Activated CD4-positive, alpha-beta memory T cell treated with anti-CD3 and anti-CD28 coated beads for 36 hours (primary cell): ENCODE results near the gene ADGRG4. TPM values are rescaled to one million over a fixed set of nuclear protein-coding genes. Genes with fewer than 3 reads are reported as not detected.

Source experiments
- CTCF ChIA-PET: fragments of 350-600 bp; sonication (Branson Sonifier 250); formaldehyde crosslinking; loops from one replicate; lab custom pipeline; 2021; ENCODE audit warnings: antibody characterized with exemption, inconsistent platforms; lab: Charles Lee
- POLR2A ChIA-PET: fragments of 350-600 bp; sonication (Branson Sonifier 250); formaldehyde crosslinking; loops from one replicate; lab custom pipeline; 2021; ENCODE audit warnings: antibody characterized with exemption; lab: Charles Lee
- DNase-seq: peaks from one replicate; pipeline ENCODE4 v3.0.0-alpha.2; 2020
- H3K27ac Mint-ChIP-seq: one replicate; pipeline ENCODE4 v1.8.0; 2021; ENCODE audit warnings: mixed read lengths
- H3K27me3 Mint-ChIP-seq: one replicate; pipeline ENCODE4 v1.8.0; 2021; ENCODE audit warnings: mixed read lengths
- H3K36me3 Mint-ChIP-seq: one replicate; pipeline ENCODE4 v1.8.0; 2021; ENCODE audit warnings: mixed read lengths
- H3K4me1 Mint-ChIP-seq: one replicate; pipeline ENCODE4 v1.8.0; 2021; ENCODE audit warnings: low read depth, mixed read lengths
- H3K4me3 Mint-ChIP-seq: one replicate; pipeline ENCODE4 v1.8.0; 2021; ENCODE audit warnings: mild to moderate bottlenecking, mixed read lengths
- H3K9me3 Mint-ChIP-seq: one replicate; pipeline ENCODE4 v1.8.0; 2021; ENCODE audit warnings: mixed read lengths
- intact Hi-C: fragments of 100-400 bp; cut with micrococcal nuclease; formaldehyde crosslinking; loops from one replicate; pipeline ENCODE4 v1.15.1; 2023
- total RNA-seq, 2 experiments: library from RNA; stranded (reverse); gene quantifications; one replicate each; pipeline ENCODE4 v1.2.3, GENCODE V29; 2021

Gene ADGRG4
- total RNA-seq, 2 experiments from 2014 or later, result not detected

DNA sequence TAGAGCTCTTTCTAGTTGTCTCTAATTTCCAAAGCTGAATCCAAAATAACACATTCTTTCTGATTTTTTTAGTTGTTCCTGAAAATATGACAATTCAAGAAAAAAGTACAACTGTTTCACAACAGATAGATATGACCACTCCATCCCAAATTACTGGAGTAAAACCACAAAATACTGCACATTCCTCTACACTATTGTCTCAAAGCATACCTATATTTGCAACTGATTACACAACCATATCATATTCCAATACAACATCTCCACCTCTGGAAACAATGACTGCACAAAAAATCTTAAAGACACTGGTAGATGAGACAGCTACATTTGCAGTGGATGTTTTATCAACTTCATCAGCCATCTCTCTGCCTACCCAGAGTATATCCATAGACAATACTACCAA, 43.6 kb downstream of the ADGRG4 start:
- Mint-ChIP-seq H3K27ac (no peak overlapping the region), H3K36me3 (no peaks in the 10 kb centered on the region), H3K4me3 (no peak overlapping the region), H3K27me3 (peaks cover 10% of the 10 kb centered on the region), H3K9me3 (no peaks in the 10 kb centered on the region), H3K4me1 (no peaks in the 10 kb centered on the region)
- ChIA-PET CTCF (no interaction called here), POLR2A (no interaction called here)
- intact Hi-C loops, result no loop called here
- no peak for DNase-seq

DNA sequence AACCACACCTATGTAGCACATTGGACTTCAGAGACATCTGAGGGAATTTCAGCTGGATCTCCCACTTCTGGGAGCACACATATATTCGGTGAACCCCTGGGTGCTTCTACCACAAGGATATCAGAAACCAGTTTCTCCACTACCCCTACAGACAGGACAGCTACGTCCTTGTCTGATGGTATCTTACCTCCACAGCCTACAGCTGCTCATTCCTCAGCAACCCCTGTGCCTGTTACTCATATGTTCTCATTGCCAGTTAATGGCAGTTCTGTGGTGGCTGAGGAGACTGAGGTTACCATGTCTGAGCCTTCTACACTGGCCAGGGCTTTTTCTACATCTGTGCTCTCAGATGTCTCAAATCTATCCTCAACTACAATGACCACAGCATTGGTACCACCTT, 45.7 kb downstream of the ADGRG4 start:
- intact Hi-C loops, result no loop called here
- H3K36me3 Mint-ChIP-seq, result no peaks in the 10 kb centered on the region
- peaks cover 4% of the 10 kb centered on the region for H3K27me3 Mint-ChIP-seq

DNA sequence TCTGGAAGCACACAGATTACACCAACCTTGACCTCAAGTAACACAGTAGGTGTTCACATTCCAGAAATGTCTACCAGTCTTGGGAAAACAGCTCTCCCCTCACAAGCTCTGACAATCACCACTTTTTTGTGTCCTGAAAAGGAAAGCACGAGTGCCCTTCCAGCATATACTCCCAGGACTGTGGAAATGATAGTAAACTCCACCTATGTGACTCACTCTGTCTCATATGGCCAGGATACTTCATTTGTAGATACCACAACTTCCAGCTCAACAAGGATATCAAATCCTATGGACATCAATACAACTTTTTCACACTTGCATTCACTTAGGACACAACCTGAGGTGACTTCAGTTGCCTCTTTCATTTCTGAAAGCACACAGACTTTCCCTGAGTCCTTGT, 46.9 kb downstream of the ADGRG4 start:
- intact Hi-C loops, result no loop called here
- Mint-ChIP-seq H3K27me3 (peaks cover 4% of the 10 kb centered on the region), H3K4me3 (no peak overlapping the region), H3K9me3 (no peaks in the 10 kb centered on the region), H3K36me3 (no peaks in the 10 kb centered on the region), H3K4me1 (no peaks in the 10 kb centered on the region), H3K27ac (no peak overlapping the region)
- POLR2A ChIA-PET, result no interaction called here
- DNase-seq, result no peak
- CTCF ChIA-PET, result no interaction called here

More for the DNA sequence above, 45.7 kb downstream of the ADGRG4 start:
- Mint-ChIP-seq H3K4me1 (no peaks in the 10 kb centered on the region), H3K4me3 (no peak overlapping the region), H3K9me3 (no peaks in the 10 kb centered on the region), H3K27ac (no peak overlapping the region)
- ChIA-PET POLR2A (no interaction called here), CTCF (no interaction called here)
- DNase-seq, result no peak

DNA sequence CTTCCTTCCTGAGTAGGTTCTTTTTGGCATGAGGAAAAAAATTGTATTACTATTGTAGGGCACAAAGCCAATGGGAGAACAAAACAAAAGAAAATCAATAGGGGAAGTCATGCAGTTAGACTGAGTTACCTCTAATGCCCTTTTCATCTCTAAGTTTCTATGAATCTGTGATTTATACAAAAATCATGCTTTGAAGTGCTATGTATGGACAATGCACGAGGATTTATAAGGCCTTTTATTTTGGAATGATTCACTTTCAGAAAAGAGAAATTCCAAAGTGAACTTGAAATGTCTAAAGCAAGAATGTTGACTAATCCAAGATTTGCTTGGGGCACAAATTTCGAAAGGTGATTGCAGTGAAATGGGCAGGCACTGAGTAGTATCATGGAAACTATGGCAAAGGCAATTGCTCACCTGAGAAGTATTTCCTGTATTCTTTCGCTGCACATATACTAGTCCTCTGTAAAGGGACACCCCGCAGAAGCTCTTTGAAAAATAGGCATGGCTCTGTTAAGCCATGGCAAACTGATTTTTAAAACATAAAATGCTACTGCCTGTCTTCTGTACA, 52.8 kb downstream of the ADGRG4 start:
- ChIA-PET CTCF (no interaction called here), POLR2A (no interaction called here)
- no peaks in the 10 kb centered on the region for H3K9me3 Mint-ChIP-seq
- H3K4me1 Mint-ChIP-seq, result no peaks in the 10 kb centered on the region
- intact Hi-C loops, result no loop called here
- H3K4me3 Mint-ChIP-seq, result no peak overlapping the region
- no peak overlapping the region for H3K27ac Mint-ChIP-seq
- H3K27me3 Mint-ChIP-seq, result no peaks in the 10 kb centered on the region
- no peaks in the 10 kb centered on the region for H3K36me3 Mint-ChIP-seq
- DNase-seq, result no peak

DNA sequence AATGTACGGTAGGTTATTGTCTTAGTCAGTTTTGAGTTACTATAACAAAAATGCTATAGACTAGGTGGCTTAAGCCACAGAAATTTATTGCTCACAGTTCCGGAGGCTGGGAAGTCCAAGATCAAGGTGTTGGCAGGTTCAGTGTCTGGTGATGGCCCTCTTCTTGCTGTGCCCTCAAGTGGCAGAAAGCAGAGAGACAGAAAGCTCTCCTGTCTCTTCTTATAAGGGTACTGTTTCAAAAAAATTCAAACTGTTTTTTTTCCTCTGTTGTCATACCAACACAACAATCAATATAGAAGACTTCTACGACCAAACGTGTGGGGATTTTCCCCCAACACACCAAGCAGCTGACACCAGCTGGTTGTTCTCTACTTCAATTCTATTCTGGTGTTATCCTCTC, 53.4 kb downstream of the ADGRG4 start:
- Mint-ChIP-seq H3K27me3 (no peaks in the 10 kb centered on the region), H3K4me1 (no peaks in the 10 kb centered on the region), H3K9me3 (no peaks in the 10 kb centered on the region), H3K36me3 (no peaks in the 10 kb centered on the region), H3K4me3 (no peak overlapping the region), H3K27ac (no peak overlapping the region)
- CTCF ChIA-PET, result no interaction called here
- intact Hi-C loops, result no loop called here
- POLR2A ChIA-PET, result no interaction called here
- DNase-seq, result no peak

DNA sequence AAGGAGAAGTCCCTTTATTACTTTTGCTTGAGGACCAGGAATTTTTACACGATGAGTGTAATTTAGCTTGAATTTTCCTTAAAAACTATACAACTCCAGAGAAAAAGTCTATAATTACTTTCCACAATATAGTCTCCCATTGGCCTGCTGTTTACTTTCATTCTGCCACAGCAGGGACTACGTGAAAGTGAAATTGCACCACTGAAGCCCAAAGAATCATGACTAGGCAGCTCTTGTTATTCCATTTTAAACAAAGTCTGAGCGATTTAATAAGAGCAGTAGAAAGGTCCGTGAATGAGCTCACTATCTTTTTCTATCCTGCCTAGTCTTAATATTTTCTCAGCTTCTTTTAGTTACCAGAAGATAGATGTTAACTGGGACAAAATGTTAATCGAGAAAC, 68.6 kb downstream of the ADGRG4 start:
- Mint-ChIP-seq H3K4me3 (no peak overlapping the region), H3K4me1 (no peaks in the 10 kb centered on the region), H3K36me3 (no peaks in the 10 kb centered on the region), H3K27ac (no peak overlapping the region), H3K27me3 (no peaks in the 10 kb centered on the region), H3K9me3 (no peaks in the 10 kb centered on the region)
- ChIA-PET CTCF (interaction anchor here (1.2 kb wide), 1 partner anchor 101 kb away, joined by 3 read pairs; no protein-coding TSS in a partner anchor), POLR2A (no interaction called here)
- intact Hi-C loops, result no loop called here
- DNase-seq, result no peak

DNA sequence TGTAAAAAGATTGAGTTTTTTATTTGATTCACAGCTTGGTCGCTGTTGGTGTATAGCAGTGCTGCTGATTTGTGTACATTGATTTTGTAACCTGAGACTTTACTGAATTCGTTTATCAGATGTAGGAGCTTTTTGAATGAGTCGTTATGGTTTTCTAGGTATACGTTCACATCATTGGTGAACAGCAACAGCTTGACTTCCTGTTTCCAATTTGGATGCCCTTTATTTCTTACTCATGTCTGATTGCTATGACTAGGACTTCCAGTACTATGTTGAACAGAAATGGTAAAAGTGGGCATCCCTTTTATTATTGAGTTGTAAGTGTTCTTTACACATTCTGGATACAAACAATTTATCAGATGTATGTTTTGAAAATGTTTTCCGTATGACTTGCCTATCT, 76.0 kb downstream of the ADGRG4 start:
- no peak overlapping the region for H3K27ac Mint-ChIP-seq
- no peaks in the 10 kb centered on the region for H3K36me3 Mint-ChIP-seq
- ChIA-PET POLR2A (no interaction called here), CTCF (no interaction called here)
- H3K4me1 Mint-ChIP-seq, result peaks cover 4% of the 10 kb centered on the region
- DNase-seq, result no peak
- no peak overlapping the region for H3K4me3 Mint-ChIP-seq
- intact Hi-C loops, result no loop called here
- H3K9me3 Mint-ChIP-seq, result no peaks in the 10 kb centered on the region
- H3K27me3 Mint-ChIP-seq, result peaks cover 5% of the 10 kb centered on the region

DNA sequence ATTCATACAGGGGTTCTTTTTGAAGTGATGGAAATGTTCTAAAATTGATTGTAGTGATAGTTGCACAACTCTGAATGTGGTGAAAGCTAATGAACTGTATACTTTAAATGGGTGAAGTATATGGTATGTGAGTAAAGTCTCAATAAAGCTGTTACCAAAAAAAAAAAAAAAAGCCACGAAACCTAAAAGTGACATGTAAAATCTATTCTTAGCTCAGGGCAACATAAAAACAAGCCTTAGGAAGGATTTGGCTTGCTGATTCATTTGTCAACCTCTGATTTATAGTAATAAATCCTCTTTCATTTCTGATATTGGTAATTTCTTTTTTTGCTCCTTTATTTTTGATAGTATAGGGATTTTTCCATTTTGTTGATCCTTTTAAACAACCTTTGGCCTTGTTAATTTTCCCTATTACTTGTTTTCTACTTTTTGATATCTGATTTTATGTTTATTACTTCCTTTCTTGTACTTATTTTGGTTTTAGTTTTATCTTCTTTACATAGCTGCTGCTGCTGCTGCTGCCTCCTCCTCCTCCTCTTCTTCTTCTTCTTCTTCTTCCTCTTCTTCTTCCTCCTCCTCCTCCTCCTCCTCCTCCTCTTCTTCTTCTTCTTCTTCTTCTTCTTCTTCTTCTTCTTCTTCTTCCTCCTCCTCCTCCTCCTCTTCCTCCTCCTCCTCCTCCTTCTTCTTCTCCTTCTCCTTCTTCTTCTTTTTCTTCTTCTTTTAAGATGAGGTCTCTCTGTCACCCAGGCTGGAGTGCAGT, 79.4 kb downstream of the ADGRG4 start:
- Mint-ChIP-seq H3K36me3 (no peaks in the 10 kb centered on the region), H3K4me1 (peaks cover 4% of the 10 kb centered on the region), H3K4me3 (no peak overlapping the region), H3K9me3 (no peaks in the 10 kb centered on the region), H3K27ac (no peak overlapping the region), H3K27me3 (peaks cover 6% of the 10 kb centered on the region)
- ChIA-PET POLR2A (no interaction called here), CTCF (interaction anchor here (0.7 kb wide), 1 partner anchor 37 kb away, joined by 3 read pairs; no protein-coding TSS in a partner anchor)
- intact Hi-C loops, result no loop called here
- DNase-seq, result no peak

DNA sequence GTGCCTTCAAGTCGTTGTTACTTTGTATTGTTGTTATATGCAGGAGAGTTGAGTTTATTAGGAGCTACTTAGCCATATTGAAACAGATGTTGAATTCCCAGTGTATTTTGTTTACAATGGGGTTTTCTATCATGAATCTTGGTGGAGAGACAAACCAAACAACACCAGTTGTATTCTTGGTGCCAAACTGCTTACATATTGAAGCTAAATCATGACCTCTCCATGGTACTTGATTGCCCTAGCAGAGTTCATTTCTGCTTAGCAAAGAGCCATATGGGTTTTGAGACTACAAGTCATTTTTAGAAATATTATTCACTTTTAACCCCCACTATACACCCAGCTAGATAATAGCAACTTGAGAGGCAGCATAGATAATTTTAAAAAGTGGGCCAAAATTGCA, 85.4 kb downstream of the ADGRG4 start:
- no peak overlapping the region for H3K27ac Mint-ChIP-seq
- H3K4me3 Mint-ChIP-seq, result no peak overlapping the region
- CTCF ChIA-PET, result no interaction called here
- peaks cover 3% of the 10 kb centered on the region for H3K27me3 Mint-ChIP-seq
- POLR2A ChIA-PET, result no interaction called here
- DNase-seq, result no peak
- H3K9me3 Mint-ChIP-seq, result no peaks in the 10 kb centered on the region
- H3K4me1 Mint-ChIP-seq, result no peaks in the 10 kb centered on the region
- intact Hi-C loops, result no loop called here
- H3K36me3 Mint-ChIP-seq, result no peaks in the 10 kb centered on the region

DNA sequence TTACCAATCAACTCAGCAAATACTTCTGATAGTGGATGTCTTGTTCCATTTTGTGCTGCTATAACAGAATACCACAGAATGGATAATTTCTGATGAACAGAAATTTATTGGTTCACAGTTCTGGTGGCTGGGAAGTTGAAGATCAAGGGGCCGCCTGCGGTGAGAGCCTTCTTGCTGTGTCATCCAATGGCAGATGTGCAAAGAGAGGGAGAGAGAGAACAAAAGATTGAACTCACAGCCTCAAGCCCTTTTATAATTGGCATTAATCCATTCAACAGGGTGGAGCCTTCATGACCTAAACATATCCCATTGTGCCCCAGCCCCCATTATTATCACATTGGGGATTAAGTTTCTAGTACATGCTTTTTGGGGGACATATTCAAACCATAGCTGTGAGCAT, 86.1 kb downstream of the ADGRG4 start:
- intact Hi-C loops, result no loop called here
- no peaks in the 10 kb centered on the region for H3K4me1 Mint-ChIP-seq
- no peak overlapping the region for H3K27ac Mint-ChIP-seq
- H3K36me3 Mint-ChIP-seq, result no peaks in the 10 kb centered on the region
- ChIA-PET CTCF (no interaction called here), POLR2A (no interaction called here)
- DNase-seq, result no peak
- no peaks in the 10 kb centered on the region for H3K9me3 Mint-ChIP-seq
- H3K4me3 Mint-ChIP-seq, result no peak overlapping the region
- H3K27me3 Mint-ChIP-seq, result peaks cover 3% of the 10 kb centered on the region

DNA sequence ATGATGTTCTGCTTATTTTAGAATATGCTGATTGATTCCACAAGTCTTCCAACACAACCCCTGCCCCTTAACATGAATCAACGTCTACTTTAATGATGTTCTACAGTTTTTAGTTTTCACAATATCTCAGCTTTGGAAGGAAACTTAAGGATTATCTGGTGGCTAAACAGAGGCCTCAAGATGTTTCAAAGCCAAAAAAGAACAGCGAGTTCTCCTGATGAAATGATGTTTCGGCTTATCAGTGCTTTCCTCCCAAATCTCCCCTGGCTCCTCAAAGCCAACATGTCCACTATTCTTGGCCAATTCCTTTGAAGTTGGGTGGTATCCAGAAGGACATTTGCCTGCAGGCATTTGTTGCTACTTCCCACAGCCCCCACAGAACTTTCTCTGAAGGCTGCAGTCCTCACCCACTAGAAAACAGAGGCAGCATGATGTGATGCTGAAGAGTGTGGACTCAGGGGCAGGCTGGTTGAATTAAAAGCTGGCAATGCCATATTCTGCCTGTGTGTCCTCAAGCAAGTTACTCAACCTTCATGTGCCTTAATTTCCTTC, 87.3 kb downstream of the ADGRG4 start:
- H3K27me3 Mint-ChIP-seq, result peaks cover 3% of the 10 kb centered on the region
- intact Hi-C loops, result no loop called here
- H3K4me1 Mint-ChIP-seq, result no peaks in the 10 kb centered on the region
- H3K36me3 Mint-ChIP-seq, result no peaks in the 10 kb centered on the region
- DNase-seq, result no peak
- CTCF ChIA-PET, result no interaction called here
- POLR2A ChIA-PET, result no interaction called here
- no peaks in the 10 kb centered on the region for H3K9me3 Mint-ChIP-seq
- H3K4me3 Mint-ChIP-seq, result no peak overlapping the region
- no peak overlapping the region for H3K27ac Mint-ChIP-seq

DNA sequence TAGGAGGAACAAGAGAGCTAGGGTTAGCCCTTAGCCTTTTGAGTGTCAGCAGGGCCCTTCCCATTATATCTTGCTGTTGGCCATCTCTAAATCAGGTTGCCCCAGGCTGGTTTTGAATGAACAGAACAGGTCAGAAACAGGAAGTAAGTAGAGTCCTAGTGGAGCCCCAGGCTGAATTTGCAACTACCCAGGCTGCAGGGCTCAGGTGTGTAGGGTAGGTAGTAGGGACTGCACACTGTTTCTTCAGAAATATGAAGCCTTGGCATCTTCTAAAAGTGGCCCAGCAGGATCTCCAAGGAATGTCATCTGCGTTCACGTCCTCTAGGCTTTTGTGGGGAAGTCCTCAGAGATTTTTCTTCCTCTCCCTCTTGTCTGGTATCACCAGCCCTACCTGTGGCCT, 90.2 kb downstream of the ADGRG4 start:
- Mint-ChIP-seq H3K4me3 (no peak overlapping the region), H3K27ac (no peak overlapping the region), H3K36me3 (no peaks in the 10 kb centered on the region), H3K9me3 (no peaks in the 10 kb centered on the region), H3K27me3 (peaks cover 2% of the 10 kb centered on the region), H3K4me1 (no peaks in the 10 kb centered on the region)
- intact Hi-C loops, result no loop called here
- DNase-seq, result no peak
- ChIA-PET CTCF (no interaction called here), POLR2A (no interaction called here)

DNA sequence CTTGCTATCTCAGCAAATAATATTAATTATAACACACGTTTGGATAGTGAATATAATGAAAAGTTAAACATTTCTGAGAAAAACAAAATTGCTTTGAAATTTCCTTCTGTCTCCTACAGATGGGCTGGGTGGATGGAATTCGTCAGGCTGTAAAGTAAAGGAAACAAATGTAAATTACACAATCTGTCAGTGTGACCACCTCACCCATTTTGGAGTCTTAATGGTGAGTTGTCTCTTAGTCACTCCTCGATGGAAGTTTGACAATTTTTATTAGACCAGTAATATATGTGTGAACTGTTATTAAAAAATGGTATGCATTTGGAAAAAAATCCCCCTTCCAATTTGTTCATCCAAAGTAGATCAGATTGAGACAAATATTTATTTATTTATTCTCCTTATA, 94.5 kb downstream of the ADGRG4 start:
- no peaks in the 10 kb centered on the region for H3K27me3 Mint-ChIP-seq
- H3K4me3 Mint-ChIP-seq, result no peak overlapping the region
- no peak overlapping the region for H3K27ac Mint-ChIP-seq
- intact Hi-C loops, result no loop called here
- H3K36me3 Mint-ChIP-seq, result no peaks in the 10 kb centered on the region
- DNase-seq, result no peak
- POLR2A ChIA-PET, result no interaction called here
- no peaks in the 10 kb centered on the region for H3K9me3 Mint-ChIP-seq
- no peaks in the 10 kb centered on the region for H3K4me1 Mint-ChIP-seq
- CTCF ChIA-PET, result no interaction called here
